Fibroblast of lung (primary cell): ENCODE data around the gene DOCK4. TPM values are rescaled to one million over a fixed set of nuclear protein-coding genes. Genes with fewer than 3 reads are reported as not detected.

Source experiments
- DNase-seq, 2 donors: peaks; one replicate each; pipeline versions ENCODE4 v3.0.0 to v3.0.0-alpha.2; 2010; ENCODE audit warnings: low read depth in 2 of 2
- H2AFZ ChIP-seq: 2 replicates; pipeline ENCODE4 v1.5.1; 2012; ENCODE audit warnings: low read length, control low read depth, inconsistent platforms
- H3K27ac ChIP-seq: 2 replicates; pipeline ENCODE4 v1.5.1; 2011; ENCODE audit warnings: low read length, control low read depth; ENCODE audit not compliant: insufficient read depth
- H3K27me3 ChIP-seq: 2 replicates; pipeline ENCODE4 v1.5.1; 2011; ENCODE audit warnings: mild to moderate bottlenecking, low read length; ENCODE audit not compliant: control insufficient read depth, insufficient read depth
- H3K36me3 ChIP-seq: 2 replicates; pipeline ENCODE4 v1.5.1; 2011; ENCODE audit warnings: low read length; ENCODE audit not compliant: control insufficient read depth, insufficient read depth
- H3K4me1 ChIP-seq: 2 replicates; pipeline ENCODE4 v1.5.1; 2011; ENCODE audit warnings: low read length; ENCODE audit not compliant: control insufficient read depth, insufficient read depth; ENCODE audit errors: extremely low read depth
- H3K4me2 ChIP-seq: 2 replicates; pipeline ENCODE4 v1.5.1; 2011; ENCODE audit warnings: low read length, control low read depth; ENCODE audit not compliant: insufficient read depth; ENCODE audit errors: extremely low read depth
- H3K4me3 ChIP-seq, 4 experiments: fragments of 200-600 bp in 1 of 4; sonication (generic) in 1 of 4; replicated peaks in 1 of 4; 2 replicates each; pipeline ENCODE4 v1.5.1; 2011 to 2016; ENCODE audit warnings: low read length in 4 of 4, low read depth in 3 of 4, mild to moderate bottlenecking in 3 of 4, control low read depth in 2 of 4, inconsistent platforms in 1 of 4, mixed read lengths in 1 of 4; ENCODE audit not compliant: insufficient read depth in 1 of 4; ENCODE audit errors: control extremely low read depth in 1 of 4
- H3K79me2 ChIP-seq: 2 replicates; pipeline ENCODE4 v1.5.1; 2012; ENCODE audit warnings: mild to moderate bottlenecking, low read length, inconsistent platforms; ENCODE audit not compliant: control insufficient read depth, insufficient read depth
- H3K9ac ChIP-seq: 2 replicates; pipeline ENCODE4 v1.5.1; 2011; ENCODE audit warnings: mild to moderate bottlenecking, low read length, control low read depth; ENCODE audit not compliant: insufficient read depth
- H3K9me3 ChIP-seq: 2 replicates; pipeline ENCODE4 v1.5.1; 2012; ENCODE audit warnings: low read depth, low read length; ENCODE audit not compliant: control insufficient read depth, insufficient read depth
- H4K20me1 ChIP-seq: 2 replicates; pipeline ENCODE4 v1.5.1; 2011; ENCODE audit warnings: low read length; ENCODE audit not compliant: control insufficient read depth, insufficient read depth; ENCODE audit errors: extremely low read depth
- CTCF ChIP-seq, 2 donors: IDR thresholded peaks in 1 of 2; conservative IDR thresholded peaks in 1 of 2; 1 replicate in 1 of 2; 2 replicates in 1 of 2; pipeline ENCODE4 v1.5.1; 2011 to 2012; ENCODE audit warnings: low read length in 2 of 2, control low read depth in 1 of 2, inconsistent platforms in 1 of 2, low read depth in 1 of 2, mild to moderate bottlenecking in 1 of 2
- EZH2 ChIP-seq: IDR thresholded peaks from 2 replicates; pipeline ENCODE4 v1.5.1; 2012; ENCODE audit warnings: low read length, control low read depth, mild to moderate bottlenecking; ENCODE audit errors: missing control alignments
- polyA plus RNA-seq, 2 donors: library from polyadenylated mRNA; depleted of rRNA in 1 of 2; stranded (reverse) in 1 of 2; unstranded in 1 of 2; fragments of >200 nt; gene quantifications; 2 replicates each; pipeline ENCODE4 v1.2.1, GENCODE V29; 2011 to 2012; ENCODE audit warnings: missing spikeins in 1 of 2
- total RNA-seq: library from RNA; depleted of rRNA; stranded (reverse); fragments of >200 nt; gene quantifications from 2 replicates; pipeline ENCODE4 v1.2.1, GENCODE V29; 2014

DOCK4 gene
- total and polyA plus RNA-seq, 2 donors (not counting 1 experiment from before 2014, with no cell fraction given), result 20.8 to 39.3 TPM

- no peak for DNase-seq
- no peak overlapping the region for H2AFZ ChIP-seq
- no peaks in the 10 kb centered on the region for H3K27me3 ChIP-seq
- H3K9me3 ChIP-seq, result no peaks in the 10 kb centered on the region
- no peak overlapping the region for H3K4me2 ChIP-seq
- no peak for TF ChIP-seq EZH2
- no peak overlapping the region for H3K27ac ChIP-seq
- H3K79me2 ChIP-seq, result no peaks in the 10 kb centered on the region
- H3K9ac ChIP-seq, result no peak overlapping the region
- H3K4me1 ChIP-seq, result peaks cover 5% of the 10 kb centered on the region
- no peaks in the 10 kb centered on the region for H3K36me3 ChIP-seq
- no peaks in the 10 kb centered on the region for H4K20me1 ChIP-seq
- no peak overlapping the region for H3K4me3 ChIP-seq
Measured at GRCh38 chr7:112018305-112019030, 187.7 kb downstream of the DOCK4 start.

GRCh38 chr7:112015146-112015545 is 191.1 kb downstream of the DOCK4 start:
- Histone ChIP-seq H3K27me3 (no peaks in the 10 kb centered on the region), H3K9me3 (no peaks in the 10 kb centered on the region), H4K20me1 (no peaks in the 10 kb centered on the region), H3K4me2 (no peak overlapping the region), H2AFZ (no peak overlapping the region), H3K27ac (no peak overlapping the region), H3K4me3 (no peak overlapping the region), H3K36me3 (no peaks in the 10 kb centered on the region), H3K4me1 (no peaks in the 10 kb centered on the region), H3K9ac (no peak overlapping the region), H3K79me2 (no peaks in the 10 kb centered on the region)
- no peak for TF ChIP-seq CTCF (conservative IDR thresholded peaks at IDR 0.05 in 1 of 2, IDR thresholded peaks at IDR 0.05 in 1 of 2; ENCODE audit: low read depth in 1 of 2, low read length in 2 of 2)
- no peak for TF ChIP-seq EZH2
- no peak for DNase-seq

- no peaks in the 10 kb centered on the region for H3K9me3 ChIP-seq
- H3K9ac ChIP-seq, result no peak overlapping the region
- no peak overlapping the region for H3K4me2 ChIP-seq
- no peaks in the 10 kb centered on the region for H3K27me3 ChIP-seq
- DNase-seq, result no peak
- H4K20me1 ChIP-seq, result no peaks in the 10 kb centered on the region
- H2AFZ ChIP-seq, result no peak overlapping the region
- H3K4me3 ChIP-seq, result no peak overlapping the region
- no peaks in the 10 kb centered on the region for H3K36me3 ChIP-seq
- H3K27ac ChIP-seq, result no peak overlapping the region
- H3K79me2 ChIP-seq, result no peaks in the 10 kb centered on the region
- TF ChIP-seq EZH2, result no peak
- TF ChIP-seq CTCF (conservative IDR thresholded peaks at IDR 0.05 in 1 of 2, IDR thresholded peaks at IDR 0.05 in 1 of 2; ENCODE audit: low read depth in 1 of 2, low read length in 2 of 2), result no peak
- no peaks in the 10 kb centered on the region for H3K4me1 ChIP-seq
Measured at GRCh38 chr7:112014347-112014746, 191.9 kb downstream of the DOCK4 start.
